HG03139 (cell line): ENCODE measurements around the gene GNG4.
"Not testable (repeated sequence)": the region's sequence is repeated elsewhere in the genome, so short reads cannot be mapped to it uniquely, and the experiment has no call there.

Experiments
- ATAC-seq: cut with Tn5 transposase; IDR thresholded peaks from one replicate; pipeline ENCODE4 v1.9.1; 2021; ENCODE audit not compliant: unreplicated experiment

The GNG4 gene

GRCh38 chr1:235588156-235588555, 61.4 kb downstream of the GNG4 start:
- no peak for ATAC-seq

- ATAC-seq: no peak
These were observed 62.6 kb downstream of the GNG4 start for GRCh38 chr1:235586992-235587391.

GRCh38 chr1:235586413-235586812, 63.2 kb downstream of the GNG4 start:
- no peak for ATAC-seq

GRCh38 chr1:235584973-235585372, 64.6 kb downstream of the GNG4 start:
- ATAC-seq: no peak

GRCh38 chr1:235583511-235584001, 66.0 kb downstream of the GNG4 start:
- no peak for ATAC-seq

GRCh38 chr1:235582130-235582529, 67.5 kb downstream of the GNG4 start:
- ATAC-seq: no peak

GRCh38 chr1:235579891-235580290, 69.7 kb downstream of the GNG4 start:
- no peak for ATAC-seq

- ATAC-seq: no peak
These were observed 74.0 kb downstream of the GNG4 start for GRCh38 chr1:235575597-235575996.

GRCh38 chr1:235573880-235574279, 75.7 kb downstream of the GNG4 start:
- no peak for ATAC-seq

- ATAC-seq: not testable (repeated sequence)
These were observed 76.6 kb downstream of the GNG4 start for GRCh38 chr1:235572971-235573370.

GRCh38 chr1:235571482-235571881, 78.1 kb downstream of the GNG4 start:
- ATAC-seq: no peak

GRCh38 chr1:235567812-235568503, 81.6 kb downstream of the GNG4 start:
- ATAC-seq: no peak

- no peak for ATAC-seq
These were observed 83.5 kb downstream of the GNG4 start for GRCh38 chr1:235566084-235566483.

GRCh38 chr1:235563513-235564061, 86.0 kb downstream of the GNG4 start:
- ATAC-seq: no peak

GRCh38 chr1:235562589-235562988, 87.0 kb downstream of the GNG4 start:
- ATAC-seq: no peak

GRCh38 chr1:235558621-235559169, 90.9 kb downstream of the GNG4 start:
- ATAC-seq: no peak

- ATAC-seq: no peak
These were observed 92.1 kb downstream of the GNG4 start for GRCh38 chr1:235557495-235557894.

GRCh38 chr1:235556807-235557206, 92.8 kb downstream of the GNG4 start:
- no peak for ATAC-seq

- ATAC-seq: no peak
These were observed 96.5 kb downstream of the GNG4 start for GRCh38 chr1:235553112-235553551.

GRCh38 chr1:235552146-235552716, 97.4 kb downstream of the GNG4 start:
- no peak for ATAC-seq

GRCh38 chr1:235549351-235550139, 100.0 kb downstream of the GNG4 start:
- no peak for ATAC-seq
